ENCODE data around the gene NCR3LG1. TPM values are rescaled to one million over a fixed set of nuclear protein-coding genes. Genes with fewer than 3 reads are reported as not detected.

NCR3LG1 gene, protein sequence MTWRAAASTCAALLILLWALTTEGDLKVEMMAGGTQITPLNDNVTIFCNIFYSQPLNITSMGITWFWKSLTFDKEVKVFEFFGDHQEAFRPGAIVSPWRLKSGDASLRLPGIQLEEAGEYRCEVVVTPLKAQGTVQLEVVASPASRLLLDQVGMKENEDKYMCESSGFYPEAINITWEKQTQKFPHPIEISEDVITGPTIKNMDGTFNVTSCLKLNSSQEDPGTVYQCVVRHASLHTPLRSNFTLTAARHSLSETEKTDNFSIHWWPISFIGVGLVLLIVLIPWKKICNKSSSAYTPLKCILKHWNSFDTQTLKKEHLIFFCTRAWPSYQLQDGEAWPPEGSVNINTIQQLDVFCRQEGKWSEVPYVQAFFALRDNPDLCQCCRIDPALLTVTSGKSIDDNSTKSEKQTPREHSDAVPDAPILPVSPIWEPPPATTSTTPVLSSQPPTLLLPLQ
- polyA plus RNA-seq = not detected

- H3K4me3 Mint-ChIP-seq = peak within 1 kb of the TSS; percentile 80 to 96 (median 92)
- H3K27me3 Mint-ChIP-seq = peaks cover 30% of the 10 kb centered on the region
- no peaks in the 10 kb centered on the region for H3K36me3 Mint-ChIP-seq
- peaks cover 17 to 31% (median 22%) of the 10 kb centered on the region in 3 donors for H3K4me1 Mint-ChIP-seq
- H3K27ac Mint-ChIP-seq = peak within 1 kb of the TSS; percentile 83 to 86 (median 83)
- peaks cover 0 to 7% (median 3%) of the 10 kb centered on the region in 3 donors for H3K9me3 Mint-ChIP-seq
These were observed at the start of gene NCR3LG1 for GRCh38 chr11:17351510-17352176. NCR3LG1 (plus strand) TSS chr11:17351800; CDS start chr11:17351970, 170 bp downstream.

GRCh38 chr11:17313349-17314231, 38.0 kb upstream of the NCR3LG1 start:
- Mint-ChIP-seq H3K36me3 (peaks cover 4% of the 10 kb centered on the region), H3K27ac (no peak overlapping the region), H3K27me3 (no peaks in the 10 kb centered on the region), H3K9me3 (no peaks in the 10 kb centered on the region), H3K4me3 (no peak overlapping the region), H3K4me1 (no peaks in the 10 kb centered on the region)

DNA sequence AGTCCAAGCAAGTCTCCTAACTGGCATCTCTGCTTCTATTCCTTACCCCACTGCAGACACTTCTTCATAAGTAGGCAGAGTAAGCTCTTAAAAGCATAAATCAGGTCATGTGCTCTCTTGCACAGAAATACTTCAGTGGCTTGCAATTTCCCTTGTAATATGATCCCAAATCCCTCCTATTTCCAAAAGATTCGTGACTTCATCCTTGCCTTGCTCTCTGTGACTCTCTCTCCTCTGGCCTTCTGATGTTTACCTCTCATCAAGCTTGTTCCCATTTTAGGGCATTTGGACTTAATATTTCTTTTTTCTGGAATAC, 37.4 kb upstream of the NCR3LG1 start:
- Mint-ChIP-seq H3K4me3 (no peak overlapping the region), H3K36me3 (peaks cover 4% of the 10 kb centered on the region), H3K27ac (no peak overlapping the region), H3K4me1 (no peaks in the 10 kb centered on the region), H3K9me3 (no peaks in the 10 kb centered on the region), H3K27me3 (no peaks in the 10 kb centered on the region)

GRCh38 chr11:17314904-17315426, 36.6 kb upstream of the NCR3LG1 start:
- H3K27ac Mint-ChIP-seq = no peak overlapping the region
- no peak overlapping the region for H3K4me3 Mint-ChIP-seq
- no peaks in the 10 kb centered on the region for H3K4me1 Mint-ChIP-seq
- no peaks in the 10 kb centered on the region for H3K9me3 Mint-ChIP-seq
- peaks cover 7% of the 10 kb centered on the region for H3K36me3 Mint-ChIP-seq
- H3K27me3 Mint-ChIP-seq = no peaks in the 10 kb centered on the region

GRCh38 chr11:17328871-17329494, 22.6 kb upstream of the NCR3LG1 start:
- H3K27ac Mint-ChIP-seq = no peak overlapping the region
- no peak overlapping the region for H3K4me3 Mint-ChIP-seq
- peaks cover 2% of the 10 kb centered on the region for H3K27me3 Mint-ChIP-seq
- peaks cover 0 to 2% (median 0%) of the 10 kb centered on the region in 3 donors for H3K4me1 Mint-ChIP-seq
- peaks cover 15% of the 10 kb centered on the region for H3K36me3 Mint-ChIP-seq
- peaks cover 0 to 7% (median 0%) of the 10 kb centered on the region in 3 donors for H3K9me3 Mint-ChIP-seq

DNA sequence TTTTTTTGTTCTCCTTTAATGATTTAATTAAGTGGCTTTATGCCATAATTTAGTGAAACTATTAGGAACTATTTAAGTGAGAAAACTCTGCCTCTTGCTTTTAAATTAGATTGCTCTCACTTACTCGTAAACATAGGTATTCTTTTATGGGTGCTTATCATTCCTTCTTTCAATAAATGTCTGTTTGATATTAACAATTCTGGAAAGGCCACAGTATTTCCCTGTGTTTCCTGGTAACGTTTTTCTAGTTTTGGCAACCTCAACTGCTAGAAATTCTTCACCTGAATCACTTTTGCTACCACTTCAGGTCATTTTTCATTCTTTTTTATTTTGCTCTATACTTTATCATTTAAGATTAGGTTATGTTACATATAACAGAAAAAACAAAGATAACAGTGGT, 19.9 kb upstream of the NCR3LG1 start:
- peaks cover 0 to 2% (median 0%) of the 10 kb centered on the region in 3 donors for H3K4me1 Mint-ChIP-seq
- peaks cover 11% of the 10 kb centered on the region for H3K36me3 Mint-ChIP-seq
- H3K27me3 Mint-ChIP-seq = peaks cover 2% of the 10 kb centered on the region
- H3K4me3 Mint-ChIP-seq = no peak overlapping the region
- no peak overlapping the region for H3K27ac Mint-ChIP-seq
- no peaks in the 10 kb centered on the region for H3K9me3 Mint-ChIP-seq

- Mint-ChIP-seq H3K36me3 (no peaks in the 10 kb centered on the region), H3K27me3 (no peaks in the 10 kb centered on the region), H3K27ac (no peak overlapping the region), H3K4me3 (no peak overlapping the region), H3K4me1 (no peaks in the 10 kb centered on the region), H3K9me3 (no peaks in the 10 kb centered on the region)
These were observed 17.6 kb upstream of the NCR3LG1 start for GRCh38 chr11:17333799-17334586.

DNA sequence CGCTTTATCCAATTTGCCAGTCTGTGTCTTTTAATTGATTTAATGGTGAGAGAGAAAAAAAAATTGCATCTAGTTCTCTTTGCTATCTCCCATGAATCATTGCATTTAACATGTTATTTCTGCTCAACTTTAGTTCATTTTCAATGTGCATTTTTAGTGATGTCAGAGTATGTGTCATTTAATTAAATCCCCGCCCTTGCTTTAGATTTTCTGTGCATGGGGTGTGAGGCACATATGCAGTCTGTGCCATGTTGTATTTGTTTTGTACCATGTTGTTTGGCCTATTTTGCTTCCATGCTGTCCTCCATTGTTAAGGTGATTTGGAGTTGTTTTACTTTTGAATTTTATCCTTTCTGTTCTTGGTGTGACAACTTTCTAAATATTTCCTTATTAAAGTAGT, 8.3 kb upstream of the NCR3LG1 start:
- Mint-ChIP-seq H3K9me3 (no peaks in the 10 kb centered on the region), H3K4me3 (no peak overlapping the region), H3K36me3 (no peaks in the 10 kb centered on the region), H3K27me3 (no peaks in the 10 kb centered on the region), H3K4me1 (no peaks in the 10 kb centered on the region), H3K27ac (no peak overlapping the region)

- H3K27me3 Mint-ChIP-seq = no peaks in the 10 kb centered on the region
- H3K27ac Mint-ChIP-seq = no peak overlapping the region
- no peak overlapping the region for H3K4me3 Mint-ChIP-seq
- H3K9me3 Mint-ChIP-seq = no peaks in the 10 kb centered on the region
- no peaks in the 10 kb centered on the region for H3K36me3 Mint-ChIP-seq
- no peaks in the 10 kb centered on the region for H3K4me1 Mint-ChIP-seq
These were observed 7.7 kb upstream of the NCR3LG1 start for GRCh38 chr11:17343907-17344306.

DNA sequence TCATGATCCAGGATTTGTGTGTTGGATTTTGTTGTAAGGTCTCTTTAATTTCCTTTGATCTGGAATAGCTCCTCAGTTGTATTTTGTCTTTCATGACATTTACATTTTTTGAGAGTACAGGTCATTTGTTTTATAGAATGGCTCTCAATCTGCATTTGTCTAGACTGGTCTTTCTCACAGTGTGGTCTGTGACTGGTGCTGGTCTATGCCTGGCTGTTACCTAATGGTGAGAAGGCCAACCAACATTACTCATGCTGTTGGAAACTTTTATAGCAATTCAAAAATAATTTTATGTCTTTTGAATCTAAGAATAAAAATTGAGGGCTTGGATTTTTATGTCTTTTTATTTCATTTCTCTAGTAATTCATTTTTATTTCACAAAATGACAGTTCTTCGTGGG, 3.9 kb upstream of the NCR3LG1 start:
- Mint-ChIP-seq H3K9me3 (no peaks in the 10 kb centered on the region), H3K27ac (no peak overlapping the region), H3K4me1 (peaks cover 9 to 13% (median 12%) of the 10 kb centered on the region in 3 donors), H3K4me3 (no peak overlapping the region), H3K36me3 (no peaks in the 10 kb centered on the region), H3K27me3 (peaks cover 14% of the 10 kb centered on the region)

DNA sequence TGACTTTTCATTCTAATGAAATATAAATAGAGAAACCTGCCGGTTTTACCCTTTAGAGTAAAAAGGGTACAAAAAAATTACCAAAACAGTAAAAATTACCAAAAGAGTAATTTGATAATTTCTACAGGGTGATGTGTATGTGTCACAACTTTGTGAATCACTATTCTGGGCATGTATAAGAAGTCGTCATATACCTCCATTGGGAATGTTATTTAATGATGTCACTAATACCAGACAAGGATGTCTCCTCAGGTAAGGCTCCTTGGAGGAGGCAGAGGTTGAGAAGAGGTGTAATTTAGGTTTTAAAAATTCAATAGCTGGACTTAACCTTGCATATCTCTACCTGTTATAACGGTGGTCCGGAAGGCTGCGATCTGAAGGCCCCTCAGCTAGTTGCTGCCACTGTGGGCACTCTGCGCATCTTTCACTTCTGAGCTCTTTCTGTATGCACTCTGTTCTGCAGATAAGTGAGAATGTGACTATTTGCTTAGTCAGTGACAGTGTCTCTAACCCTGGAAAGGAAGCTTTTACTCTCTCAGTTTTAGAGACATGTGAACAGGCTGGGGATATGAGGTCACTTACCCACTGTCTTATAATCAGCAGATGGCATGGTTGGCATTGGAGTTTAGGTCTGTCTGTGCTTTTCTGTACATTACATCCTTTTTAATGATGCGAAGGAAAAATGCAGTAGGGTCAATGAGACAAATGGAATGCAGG, 987 bp upstream of the NCR3LG1 start:
- Mint-ChIP-seq H3K4me3 (peak overlapping the region in 3 of 4 donors; percentile 80 to 93 (median 92)), H3K27ac (peak overlapping the region in 1 of 3 donors; percentile 83), H3K4me1 (peaks cover 17 to 31% (median 22%) of the 10 kb centered on the region in 3 donors), H3K36me3 (no peaks in the 10 kb centered on the region), H3K27me3 (peaks cover 27% of the 10 kb centered on the region), H3K9me3 (peaks cover 0 to 5% (median 0%) of the 10 kb centered on the region in 3 donors)

DNA sequence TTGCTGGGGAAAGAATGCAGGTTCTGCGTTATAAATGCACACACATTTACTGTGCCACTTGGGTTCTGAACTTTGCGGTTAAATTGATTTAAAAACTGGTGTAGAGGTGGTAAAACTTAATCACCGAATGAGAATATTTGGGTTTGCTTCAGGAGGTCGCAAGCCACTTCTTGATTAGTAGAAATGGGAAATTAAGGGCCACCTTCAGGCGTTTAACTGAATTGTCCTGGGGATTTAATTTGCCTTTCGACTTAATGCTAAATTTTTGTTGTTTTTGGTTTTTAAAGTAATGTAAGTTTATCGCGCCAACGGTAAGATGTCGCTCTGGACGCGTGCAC, 459 bp upstream of the NCR3LG1 start:
- no peaks in the 10 kb centered on the region for H3K36me3 Mint-ChIP-seq
- H3K27me3 Mint-ChIP-seq = peaks cover 27% of the 10 kb centered on the region

More for the DNA sequence above, 459 bp upstream of the NCR3LG1 start:
- H3K4me3 Mint-ChIP-seq = peak overlapping the region in 3 of 4 donors; percentile 80 to 93 (median 92)
- H3K27ac Mint-ChIP-seq = peak overlapping the region in 1 of 3 donors; percentile 83
- peaks cover 0 to 7% (median 0%) of the 10 kb centered on the region in 3 donors for H3K9me3 Mint-ChIP-seq
- peaks cover 17 to 31% (median 22%) of the 10 kb centered on the region in 3 donors for H3K4me1 Mint-ChIP-seq
